GM19193 (cell line): ENCODE data around the gene PHLDA1.

Source experiments
- POLR2A ChIP-seq: IDR thresholded peaks from 4 replicates; pipeline ENCODE4 v1.6.1; 2011; ENCODE audit not compliant: insufficient read depth, insufficient read length; ENCODE audit errors: extremely low read depth

The PHLDA1 gene

DNA sequence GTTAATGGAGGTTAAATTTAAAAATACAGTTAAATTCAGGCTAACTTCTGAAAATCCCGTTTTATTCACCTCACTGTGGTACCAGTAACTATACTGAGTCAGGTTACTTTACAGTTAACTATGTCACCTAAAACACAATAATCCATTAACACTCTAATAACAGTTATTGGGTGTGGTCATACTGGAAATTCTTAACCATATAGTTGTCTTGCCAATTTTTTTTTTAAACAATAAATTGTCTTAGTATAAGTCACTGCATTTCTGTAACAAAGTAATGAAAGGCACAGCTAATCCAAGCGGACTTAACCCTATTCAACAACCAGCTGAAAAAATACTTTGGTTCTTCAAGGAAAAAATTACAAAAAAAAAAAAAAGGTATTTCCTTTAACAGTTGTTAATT, 16.2 kb upstream of the PHLDA1 start:
- TF ChIP-seq POLR2A = no peak

DNA sequence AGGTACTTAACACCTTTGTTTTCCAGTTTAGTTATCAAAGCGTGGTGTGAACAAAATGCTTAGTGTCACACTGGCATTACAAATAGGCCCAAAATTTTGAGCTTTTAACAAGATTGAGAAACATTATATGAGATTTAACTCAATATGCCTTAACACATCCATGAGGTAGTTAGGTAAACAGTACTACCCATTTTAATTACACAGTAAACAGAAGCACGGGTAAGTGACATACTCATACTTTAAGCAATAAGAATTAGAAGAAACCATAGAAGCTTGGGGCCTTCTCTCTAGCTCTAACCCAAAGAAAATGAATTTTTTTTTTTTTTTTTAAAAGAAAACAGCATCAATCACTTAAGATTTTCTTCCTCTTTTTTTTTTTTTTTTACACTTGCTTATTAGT, 15.5 kb upstream of the PHLDA1 start:
- no peak for TF ChIP-seq POLR2A

GRCh38 chr12:76043377-76043776, 11.8 kb upstream of the PHLDA1 start:
- no peak for TF ChIP-seq POLR2A

- no peak for TF ChIP-seq POLR2A
Observed at GRCh38 chr12:76042147-76042546, 10.6 kb upstream of the PHLDA1 start.

DNA sequence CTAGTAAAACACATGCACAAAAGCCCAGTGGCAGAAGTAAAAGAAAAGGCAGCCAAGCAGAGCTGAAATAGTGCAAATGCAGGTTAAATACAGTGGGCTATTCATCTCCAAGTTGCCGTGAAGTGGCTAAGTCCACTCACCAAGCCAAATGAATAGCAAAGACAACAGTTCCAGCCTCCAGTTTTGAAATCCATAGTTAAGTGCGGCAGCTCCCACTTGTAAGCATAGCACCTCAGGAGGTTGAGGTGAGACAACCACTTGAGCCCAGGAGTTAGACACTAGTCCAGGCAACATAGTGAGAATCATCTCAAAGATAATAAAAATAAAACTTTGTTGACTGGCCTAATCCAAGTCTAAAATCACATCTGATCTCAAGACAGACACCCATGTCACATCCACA, 9.8 kb upstream of the PHLDA1 start:
- TF ChIP-seq POLR2A = no peak

DNA sequence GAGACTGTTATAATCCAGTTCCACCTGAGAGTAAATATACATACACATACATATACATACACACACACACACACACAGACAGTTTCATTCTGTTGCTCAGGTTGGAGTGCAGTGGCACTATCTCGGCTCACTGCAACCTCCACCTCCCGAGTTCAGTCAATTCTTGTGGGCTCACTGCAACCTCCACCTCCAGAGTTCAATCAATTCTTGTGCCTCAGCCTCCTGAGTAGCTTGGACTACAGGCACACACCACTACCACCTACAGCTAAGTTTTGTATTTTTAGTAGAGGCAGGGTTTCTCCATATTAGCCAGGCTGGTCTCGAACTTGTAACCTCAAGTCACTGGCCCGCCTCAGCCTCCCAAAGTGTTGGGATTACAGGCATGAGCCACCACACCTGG, 8.9 kb upstream of the PHLDA1 start:
- TF ChIP-seq POLR2A = no peak

GRCh38 chr12:76038176-76038575, 6.6 kb upstream of the PHLDA1 start:
- TF ChIP-seq POLR2A = no peak

DNA sequence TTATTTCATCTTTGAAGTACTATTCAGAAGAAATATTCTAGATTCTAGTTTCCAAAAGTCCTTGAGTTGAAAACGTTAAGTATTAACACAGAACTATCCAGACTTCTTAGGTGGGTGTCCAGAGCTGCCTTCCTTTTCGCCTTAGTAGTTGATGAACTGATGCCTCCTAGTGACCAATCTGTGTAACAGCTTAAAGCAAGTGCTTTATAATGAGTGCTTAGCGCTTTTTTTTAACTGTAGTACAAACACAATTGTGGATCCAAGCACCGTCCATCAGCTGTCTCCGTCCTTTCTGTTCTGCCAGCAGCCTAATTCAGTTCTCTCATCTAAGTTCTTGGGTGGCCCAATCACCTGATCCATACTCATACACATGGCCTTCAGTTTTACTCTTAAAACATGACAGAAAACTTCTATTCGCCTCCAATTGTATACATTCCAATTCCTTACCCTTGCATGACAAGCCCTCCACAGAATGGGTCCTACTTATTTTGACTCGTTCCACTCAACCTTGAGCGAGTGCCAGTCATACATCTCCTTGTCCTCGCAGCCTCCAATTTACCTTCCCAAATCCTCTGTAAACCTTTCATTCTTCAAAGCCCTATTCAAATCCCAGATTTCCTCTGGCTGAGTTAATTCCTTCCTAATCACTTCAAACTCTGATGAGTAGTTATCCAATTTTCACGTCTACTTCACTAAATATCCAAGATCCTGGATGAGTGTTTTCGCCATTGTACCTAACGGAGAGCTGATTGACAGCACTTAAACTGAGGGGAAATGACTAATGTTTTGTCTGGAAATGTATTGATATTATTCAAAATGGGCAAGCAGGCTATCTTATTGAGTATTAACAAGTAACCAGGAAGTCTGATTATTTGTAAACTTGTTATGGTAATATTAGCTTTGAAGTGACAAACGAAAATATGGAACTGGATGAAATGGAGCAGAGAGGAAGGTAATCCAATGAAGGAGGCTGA, 5.8 kb upstream of the PHLDA1 start:
- TF ChIP-seq POLR2A = no peak

DNA sequence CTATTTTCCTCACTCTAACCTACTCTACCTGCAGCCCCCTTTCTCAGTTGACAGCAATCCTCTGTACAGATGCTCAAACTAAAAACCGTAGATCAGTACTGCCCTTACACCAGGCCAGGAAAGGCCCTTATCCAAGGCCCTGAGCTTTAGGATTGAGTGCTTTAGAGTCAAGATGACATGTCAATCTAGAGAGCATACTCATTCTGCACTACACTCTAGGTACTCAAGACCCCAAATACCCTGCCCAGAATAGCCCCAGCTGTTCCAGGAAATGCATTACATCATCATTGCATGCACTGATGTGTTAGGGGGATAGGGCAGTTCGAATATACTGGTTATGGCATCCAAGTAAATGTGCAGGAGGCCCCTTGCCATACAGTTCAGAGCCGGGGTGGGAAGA, 3.5 kb upstream of the PHLDA1 start:
- no peak for TF ChIP-seq POLR2A

DNA sequence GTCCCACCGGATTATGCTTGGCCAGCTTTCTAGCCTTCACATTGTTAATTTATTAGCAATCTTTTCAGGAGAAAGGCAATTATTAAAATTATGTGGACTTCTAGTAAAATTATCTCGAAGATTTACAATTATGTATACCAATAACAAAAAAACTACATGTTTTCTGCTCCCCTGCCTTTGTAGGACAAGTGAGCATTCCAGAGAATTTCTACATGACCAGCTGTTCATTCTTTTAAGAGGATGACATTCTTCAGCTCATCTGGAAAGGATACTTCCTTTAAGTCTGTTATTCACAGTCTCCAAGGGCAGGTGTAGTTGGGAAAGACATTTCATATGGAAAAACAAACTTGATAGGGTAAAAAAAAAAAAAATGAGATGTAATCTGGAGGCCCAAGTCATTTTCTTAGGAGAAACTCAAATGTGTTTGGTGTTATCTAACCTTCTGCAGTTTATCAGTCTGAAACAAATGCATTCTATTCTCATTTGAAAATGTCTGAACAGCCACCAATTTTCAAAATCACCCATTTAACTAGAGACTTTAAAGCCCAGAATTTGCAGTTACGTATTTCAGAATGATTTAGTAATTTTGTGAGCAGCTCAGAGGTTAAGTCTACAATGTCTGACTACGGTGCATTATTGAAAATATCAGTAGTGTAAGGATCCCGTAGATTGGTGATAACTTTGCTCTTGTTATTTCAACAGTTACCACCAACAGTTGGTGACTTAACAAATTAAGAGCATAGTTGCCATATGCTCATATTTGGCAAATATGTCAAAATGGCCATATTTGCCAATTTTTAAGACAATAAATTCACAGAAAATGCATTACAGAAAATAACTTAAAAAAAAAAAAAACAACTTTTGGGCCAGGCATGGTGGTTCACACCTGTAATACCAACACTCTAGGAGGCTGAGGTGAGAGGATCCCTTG, 1.8 kb upstream of the PHLDA1 start:
- no peak for TF ChIP-seq POLR2A

- no peak for TF ChIP-seq POLR2A
Observed at GRCh38 chr12:76032043-76032981, 736 bp upstream of the PHLDA1 start.

DNA sequence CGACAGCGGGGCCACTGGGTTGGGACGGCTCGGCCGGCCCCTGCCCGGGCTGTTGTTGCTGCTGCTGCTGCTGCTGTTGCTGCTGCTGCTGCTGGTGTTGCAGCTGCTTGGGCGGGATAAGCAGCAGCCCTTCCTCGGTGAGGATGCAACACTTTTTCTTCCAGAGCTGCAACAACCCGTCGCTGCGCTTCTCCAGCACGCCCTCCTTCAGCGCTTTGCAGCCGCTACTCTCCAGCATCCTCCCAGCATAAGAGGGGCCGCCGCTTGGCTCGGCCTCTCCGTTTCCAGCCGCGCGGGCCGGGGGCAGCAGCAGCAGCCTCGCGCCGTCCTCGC, 529 bp downstream of the PHLDA1 start:
- no peak for TF ChIP-seq POLR2A

DNA sequence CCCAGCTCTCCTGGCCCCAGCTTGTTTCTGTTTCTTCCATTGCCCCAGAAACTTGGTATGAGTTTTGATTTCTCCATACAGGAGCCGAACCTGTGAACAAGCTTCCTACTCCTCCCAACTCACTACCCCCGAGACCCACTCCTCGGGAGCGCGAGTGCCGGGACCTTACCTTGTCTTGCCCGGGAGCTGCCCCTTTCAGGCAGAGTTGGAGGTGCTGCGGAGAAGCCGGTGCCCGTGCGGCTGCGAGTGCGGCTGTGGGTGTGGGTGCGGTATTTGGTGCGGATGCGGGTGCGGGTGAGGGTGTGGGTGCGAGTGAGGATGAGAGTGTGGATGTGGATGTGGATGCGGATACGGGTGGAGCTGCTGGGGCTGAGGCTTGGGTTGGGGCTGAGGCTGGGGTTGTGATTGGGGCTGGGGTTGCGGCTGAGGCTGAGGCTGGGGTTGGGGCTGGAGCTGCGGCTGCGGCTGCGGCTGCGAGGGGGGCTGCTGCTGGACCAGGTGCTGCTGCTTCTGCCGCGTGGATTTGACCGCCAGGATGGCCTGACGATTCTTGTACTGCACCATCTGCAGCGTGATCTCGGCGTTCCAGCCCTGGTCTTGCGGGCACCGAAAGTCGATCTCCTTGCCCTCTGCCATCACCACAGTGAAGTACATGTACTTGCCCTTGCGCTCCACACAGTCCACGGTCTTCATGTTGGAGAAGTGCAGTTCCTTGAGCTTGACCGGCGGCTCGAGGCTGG, 1.1 kb downstream of the PHLDA1 start:
- peak; percentile 26 for TF ChIP-seq POLR2A

DNA sequence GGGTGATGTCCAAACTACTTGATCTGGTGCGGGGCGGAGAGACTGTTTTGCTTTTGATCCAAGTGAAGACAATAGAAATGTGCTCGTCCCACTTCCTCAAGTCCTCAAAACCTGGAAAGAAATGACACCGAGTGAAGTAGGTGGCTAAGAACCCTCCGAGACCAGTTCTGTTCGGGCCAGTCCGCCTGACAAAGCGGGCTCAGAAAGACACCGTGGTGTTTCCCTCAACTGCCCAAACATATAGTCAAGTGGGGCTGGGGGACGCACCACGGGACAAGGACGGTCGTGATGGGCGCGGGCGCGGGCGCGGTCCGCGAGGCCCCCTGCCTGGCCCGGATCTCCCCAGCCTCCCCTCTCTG, 1.6 kb downstream of the PHLDA1 start:
- no peak for TF ChIP-seq POLR2A
